IMR-90 (cell line): ENCODE measurements around the gene DDX19B. TPM values are rescaled to one million over a fixed set of nuclear protein-coding genes. Genes with fewer than 3 reads are reported as not detected.

Source experiments
- ATAC-seq: fragments of 200-7000 bp; cut with Tn5 transposase; 2 replicates; pipeline ENCODE4 v1.9.1; 2020; ENCODE audit warnings: low read depth, mild to moderate bottlenecking, moderate library complexity
- BruUV-seq: library from RNA; stranded (reverse); fragments of 400-500 nt; replicated peaks from 2 replicates; lab custom pipeline; 2021; lab: Mats Ljungman, UMichigan
- CTCF ChIA-PET: fragments of 300-600 bp; formaldehyde crosslinking; extraction: SDS; loops from one replicate; lab custom pipeline; 2021; ENCODE audit warnings: antibody characterized with exemption; lab: Yijun Ruan, JAX
- POLR2A ChIA-PET: fragments of 300-600 bp; sonication (Branson Sonifier 250); formaldehyde crosslinking; loops from one replicate; lab custom pipeline; 2022; ENCODE audit warnings: antibody characterized with exemption; ENCODE audit not compliant: unreplicated experiment; lab: Charles Lee
- DNase-seq: peaks from one replicate; pipeline ENCODE4 v3.0.0; 2013
- H2AFZ ChIP-seq: replicated peaks from 2 replicates; pipeline ENCODE3; 2013; ENCODE audit warnings: low read length, mild to moderate bottlenecking; ENCODE audit not compliant: poor library complexity
- H2AK5ac ChIP-seq: 2 replicates; pipeline ENCODE4 v1.6.1; 2013; ENCODE audit warnings: low read depth, low read length, inconsistent platforms
- H2AK9ac ChIP-seq: replicated peaks from 2 replicates; pipeline ENCODE3; 2013; ENCODE audit warnings: mild to moderate bottlenecking, low read depth, low read length, moderate library complexity; ENCODE audit not compliant: poor library complexity
- H2BK120ac ChIP-seq: 2 replicates; pipeline ENCODE4 v1.6.1; 2013; ENCODE audit warnings: low read depth, low read length, inconsistent platforms
- H2BK15ac ChIP-seq: 3 replicates; pipeline ENCODE4 v1.6.1; 2013; ENCODE audit warnings: low read depth, low read length, inconsistent platforms
- H2BK20ac ChIP-seq: 2 replicates; pipeline ENCODE4 v1.6.1; 2013; ENCODE audit warnings: low read depth, mild to moderate bottlenecking, inconsistent platforms, low read length, moderate library complexity
- H2BK5ac ChIP-seq: 2 replicates; pipeline ENCODE4 v1.6.1; 2013; ENCODE audit warnings: mild to moderate bottlenecking, low read depth, low read length, inconsistent platforms; ENCODE audit not compliant: poor library complexity, severe bottlenecking
- H3K14ac ChIP-seq: replicated peaks from 2 replicates; pipeline ENCODE4 v1.6.1; 2013; ENCODE audit warnings: low read depth, low read length, inconsistent platforms
- H3K18ac ChIP-seq: 2 replicates; pipeline ENCODE4 v1.6.1; 2013; ENCODE audit warnings: low read depth, low read length, control low read depth
- H3K23ac ChIP-seq: 2 replicates; pipeline ENCODE4 v1.6.1; 2013; ENCODE audit warnings: low read depth, low read length, inconsistent platforms
- H3K27ac ChIP-seq: 2 replicates; pipeline ENCODE4 v1.5.1; 2013; ENCODE audit warnings: mild to moderate bottlenecking, control low read depth, low read length; ENCODE audit not compliant: insufficient read depth
- H3K27me3 ChIP-seq: 2 replicates; pipeline ENCODE4 v1.6.1; 2013; ENCODE audit warnings: low read length; ENCODE audit not compliant: control insufficient read depth, insufficient read depth
- H3K36me3 ChIP-seq: 2 replicates; pipeline ENCODE4 v1.6.1; 2013; ENCODE audit warnings: low read length, mixed read lengths; ENCODE audit not compliant: control insufficient read depth, insufficient read depth
- H3K4ac ChIP-seq: 2 replicates; pipeline ENCODE4 v1.6.1; 2013; ENCODE audit warnings: low read depth, low read length, inconsistent platforms
- H3K4me1 ChIP-seq: 2 replicates; pipeline ENCODE4 v1.6.1; 2013; ENCODE audit warnings: low read length, mixed read lengths; ENCODE audit not compliant: control insufficient read depth, insufficient read depth
- H3K4me2 ChIP-seq: 2 replicates; pipeline ENCODE4 v1.6.1; 2013; ENCODE audit warnings: low read depth, mild to moderate bottlenecking, control low read depth, low read length, moderate library complexity
- H3K4me3 ChIP-seq: 2 replicates; pipeline ENCODE4 v1.5.1; 2013; ENCODE audit warnings: low read depth, mild to moderate bottlenecking, control low read depth, low read length, moderate library complexity; ENCODE audit not compliant: insufficient read depth
- H3K56ac ChIP-seq: 2 replicates; pipeline ENCODE4 v1.6.1; 2013; ENCODE audit warnings: low read length, inconsistent platforms; ENCODE audit not compliant: insufficient read depth; ENCODE audit errors: extremely low read depth
- H3K79me1 ChIP-seq, 2 experiments: 2 replicates each; pipeline ENCODE4 v1.6.1; 2013; ENCODE audit warnings: low read length in 2 of 2, inconsistent platforms in 1 of 2, low read depth in 1 of 2
- H3K9ac ChIP-seq: 2 replicates; pipeline ENCODE4 v1.6.1; 2013; ENCODE audit warnings: low read depth, low read length, control low read depth
- H3K9me1 ChIP-seq: 2 replicates; pipeline ENCODE4 v1.6.1; 2013; ENCODE audit warnings: low read length, inconsistent platforms; ENCODE audit not compliant: insufficient read depth
- H3K9me3 ChIP-seq: 2 replicates; pipeline ENCODE4 v1.6.1; 2013; ENCODE audit warnings: low read length; ENCODE audit not compliant: control insufficient read depth, insufficient read depth
- H4K20me1 ChIP-seq: 2 replicates; pipeline ENCODE4 v1.6.1; 2013; ENCODE audit warnings: low read length, inconsistent platforms; ENCODE audit not compliant: insufficient read depth
- H4K5ac ChIP-seq: 2 replicates; pipeline ENCODE4 v1.6.1; 2013; ENCODE audit warnings: mild to moderate bottlenecking, low read depth, low read length, control low read depth
- H4K8ac ChIP-seq, 2 experiments: 2 replicates each; pipeline ENCODE4 v1.6.1; 2013; ENCODE audit warnings: low read depth in 2 of 2, low read length in 2 of 2, control low read depth in 1 of 2, inconsistent platforms in 1 of 2
- H4K91ac ChIP-seq: 2 replicates; pipeline ENCODE4 v1.6.1; 2013; ENCODE audit warnings: low read depth, low read length, inconsistent platforms; ENCODE audit not compliant: insufficient read depth
- BHLHE40 ChIP-seq: fragments of 150-350 bp; IDR thresholded peaks from 2 replicates; pipeline ENCODE4 v1.6.1; 2016; ENCODE audit warnings: mild to moderate bottlenecking, low read depth, low read length
- CEBPB ChIP-seq: IDR thresholded peaks from 2 replicates; pipeline ENCODE4 v1.6.1; 2012; ENCODE audit warnings: low read depth, low read length, improper control_type of control experiment
- CHD1 ChIP-seq: IDR thresholded peaks from 2 replicates; pipeline ENCODE4 v1.6.1; 2012; ENCODE audit warnings: low read depth, low read length, improper control_type of control experiment
- CTCF ChIP-seq: conservative IDR thresholded peaks from 2 replicates; pipeline ENCODE4 v1.5.1; 2012; ENCODE audit warnings: mild to moderate bottlenecking, low read depth, low read length, improper control_type of control experiment
- FOS ChIP-seq: fragments of 150-350 bp; IDR thresholded peaks from 2 replicates; pipeline ENCODE4 v1.6.1; 2016; ENCODE audit warnings: low read depth, low read length
- MAFK ChIP-seq: IDR thresholded peaks from 2 replicates; pipeline ENCODE4 v1.6.1; 2012; ENCODE audit warnings: low read depth, low read length, improper control_type of control experiment
- MAZ ChIP-seq: IDR thresholded peaks from 2 replicates; pipeline ENCODE4 v1.6.1; 2012; ENCODE audit warnings: low read depth, mild to moderate bottlenecking, low read length, improper control_type of control experiment, moderate library complexity, borderline replicate concordance
- MXI1 ChIP-seq: IDR thresholded peaks from 2 replicates; pipeline ENCODE4 v1.6.1; 2012; ENCODE audit warnings: low read depth, mild to moderate bottlenecking, low read length, moderate library complexity, borderline replicate concordance
- NFE2L2 ChIP-seq: fragments of 150-350 bp; IDR thresholded peaks from 2 replicates; pipeline ENCODE4 v1.6.1; 2016; ENCODE audit warnings: low read depth, mild to moderate bottlenecking, low read length
- POLR2A ChIP-seq: IDR thresholded peaks from 2 replicates; pipeline ENCODE4 v1.6.1; 2012; ENCODE audit warnings: mild to moderate bottlenecking, low read depth, low read length
- RAD21 ChIP-seq: IDR thresholded peaks from 2 replicates; pipeline ENCODE4 v1.6.1; 2012; ENCODE audit warnings: low read length, improper control_type of control experiment
- RCOR1 ChIP-seq: IDR thresholded peaks from 2 replicates; pipeline ENCODE4 v1.6.1; 2012; ENCODE audit warnings: mild to moderate bottlenecking, low read length, improper control_type of control experiment; ENCODE audit not compliant: insufficient replicate concordance
- RFX5 ChIP-seq: IDR thresholded peaks from 2 replicates; pipeline ENCODE4 v1.8.0; 2012; ENCODE audit warnings: low read depth, mild to moderate bottlenecking, low read length, moderate library complexity
- SMC3 ChIP-seq: fragments of 150-350 bp; IDR thresholded peaks from 2 replicates; pipeline ENCODE4 v1.6.1; 2016; ENCODE audit warnings: low read depth, mild to moderate bottlenecking, antibody characterized with exemption, low read length, moderate library complexity
- USF2 ChIP-seq: fragments of 150-350 bp; IDR thresholded peaks from 2 replicates; pipeline ENCODE4 v1.6.1; 2017; ENCODE audit warnings: mild to moderate bottlenecking, antibody characterized with exemption, low read length, low read depth
- WGBS, 2 experiments: methylation state at CpG; one replicate each; pipeline versions ENCODE4 v1.1.5 to v1.1.7; 2013; ENCODE audit warnings: missing lambda C conversion rate in 2 of 2; ENCODE audit not compliant: insufficient read length in 1 of 2; ENCODE audit errors: extremely low coverage in 2 of 2; 5-methylcytosine and 5-hydroxymethylcytosine counted together
- dilution Hi-C: fragments of 300-500 bp; cut with HindIII; formaldehyde crosslinking; loops from one replicate; pipeline ENCODE4 v1.14.3; 2018; ENCODE audit warnings: low sequenced_read_pairs; ENCODE audit not compliant: unreplicated experiment
- in situ Hi-C: fragments of 300-500 bp; cut with MboI; formaldehyde crosslinking; loops from 3 replicates; pipeline ENCODE4 v1.14.3; 2019; ENCODE audit warnings: low sequenced_read_pairs, inconsistent platforms, mixed read lengths
- intact Hi-C: fragments of 100-400 bp; cut with micrococcal nuclease; formaldehyde crosslinking; loops from 2 replicates; pipeline ENCODE4 v1.10.0; 2022
- polyA plus RNA-seq, 3 experiments: library from polyadenylated mRNA; depleted of rRNA; stranded (reverse); fragments of >200 nt; gene quantifications; 2 replicates each; pipeline ENCODE4 v1.2.3, GENCODE V29; 2012; ENCODE audit warnings: low replicate concordance in 1 of 3
- total RNA-seq: library from RNA; depleted of rRNA; stranded (reverse); fragments of >200 nt; gene quantifications from 2 replicates; pipeline ENCODE4 v1.2.3, GENCODE V29; 2012
- TF ChIP-seq, protein P1 (sequence below): fragments of 150-350 bp; IDR thresholded peaks from 2 replicates; pipeline ENCODE4 v1.6.1; 2016; ENCODE audit warnings: low read depth, mild to moderate bottlenecking, low read length, moderate library complexity, borderline replicate concordance

DDX19B gene
- total and polyA plus RNA-seq, 2 of the 4 experiments (the other 2 are of a cell fraction), result 33.3 to 41.0 TPM

- in situ Hi-C loops (no loop called here), intact Hi-C loops (no loop called here), dilution Hi-C loops (no loop called here)
- Histone ChIP-seq H3K27me3 (no peaks in the 10 kb centered on the region), H3K23ac (no peak overlapping the region), H3K4me3 (no peak overlapping the region), H4K8ac (no peak overlapping the region), H2AFZ (no peak overlapping the region), H2AK9ac (no peak overlapping the region), H4K91ac (no peak overlapping the region), H2BK5ac (no peak overlapping the region), H3K14ac (no peak overlapping the region), H2BK120ac (no peak overlapping the region), H3K4me2 (no peak overlapping the region), H4K20me1 (no peaks in the 10 kb centered on the region), H4K5ac (no peak overlapping the region), H2BK20ac (no peak overlapping the region), H3K79me1 (no peaks in the 10 kb centered on the region), H3K9me3 (no peaks in the 10 kb centered on the region), H3K27ac (no peak overlapping the region), H3K36me3 (peaks cover 20% of the 10 kb centered on the region), H3K18ac (no peak overlapping the region), H2AK5ac (no peak overlapping the region), H3K56ac (no peak overlapping the region), H3K9ac (no peak overlapping the region), H2BK15ac (no peak overlapping the region), H3K4ac (no peak overlapping the region), H3K9me1 (no peaks in the 10 kb centered on the region; the same call in 1 of the 2 replicates), H3K4me1 (no peaks in the 10 kb centered on the region)
- TF ChIP-seq RAD21 (no peak), NFE2L2 (no peak), MAZ (no peak), RCOR1 (no peak), FOS (no peak), CHD1 (no peak), MAFK (no peak), USF2 (no peak), MXI1 (no peak), CTCF (no peak), RFX5 (no peak), SMC3 (no peak), CEBPB (no peak), POLR2A (no peak), BHLHE40 (no peak)
- TF ChIP-seq, protein P1, sequence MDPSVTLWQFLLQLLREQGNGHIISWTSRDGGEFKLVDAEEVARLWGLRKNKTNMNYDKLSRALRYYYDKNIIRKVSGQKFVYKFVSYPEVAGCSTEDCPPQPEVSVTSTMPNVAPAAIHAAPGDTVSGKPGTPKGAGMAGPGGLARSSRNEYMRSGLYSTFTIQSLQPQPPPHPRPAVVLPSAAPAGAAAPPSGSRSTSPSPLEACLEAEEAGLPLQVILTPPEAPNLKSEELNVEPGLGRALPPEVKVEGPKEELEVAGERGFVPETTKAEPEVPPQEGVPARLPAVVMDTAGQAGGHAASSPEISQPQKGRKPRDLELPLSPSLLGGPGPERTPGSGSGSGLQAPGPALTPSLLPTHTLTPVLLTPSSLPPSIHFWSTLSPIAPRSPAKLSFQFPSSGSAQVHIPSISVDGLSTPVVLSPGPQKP, result no peak
- WGBS, 2 experiments, result no CpG with 5 or more reads among the region's 5 CpGs
- POLR2A ChIA-PET, result no interaction called here
- ATAC-seq, result no peak
- DNase-seq, result no peak
- CTCF ChIA-PET, result interaction anchor here (1.5 kb wide), 1 partner anchor 8 kb away, joined by 3 read pairs; the partner anchor contains the start of gene DDX19A
- no TSS peak for BruUV-seq
Measured at GRCh38 chr16:70337814-70338213, 38.8 kb downstream of the DDX19B start.
